HG02938 (cell line): ENCODE data around the gene TDRD3.

Experiments
- ATAC-seq: cut with Tn5 transposase; IDR thresholded peaks from one replicate; pipeline ENCODE4 v1.9.1; 2021; ENCODE audit warnings: mild to moderate bottlenecking, moderate library complexity; ENCODE audit not compliant: unreplicated experiment

The TDRD3 gene

GRCh38 chr13:60572003-60572798 lies 175.2 kb downstream of the TDRD3 start:
- ATAC-seq, result no peak

GRCh38 chr13:60572855-60573254 lies 175.8 kb downstream of the TDRD3 start:
- ATAC-seq, result no peak

GRCh38 chr13:60574735-60575134 lies 177.7 kb downstream of the TDRD3 start:
- no peak for ATAC-seq

- no peak for ATAC-seq
These were observed 178.1 kb downstream of the TDRD3 start for GRCh38 chr13:60575142-60575541.

GRCh38 chr13:60577761-60578160 lies 180.7 kb downstream of the TDRD3 start:
- no peak for ATAC-seq

- no peak for ATAC-seq
These were observed 186.3 kb downstream of the TDRD3 start for GRCh38 chr13:60583196-60583888.

- ATAC-seq, result no peak
These were observed 187.1 kb downstream of the TDRD3 start for GRCh38 chr13:60583911-60584753.

GRCh38 chr13:60584976-60585375 lies 188.0 kb downstream of the TDRD3 start:
- no peak for ATAC-seq

- no peak for ATAC-seq
These were observed 194.1 kb downstream of the TDRD3 start for GRCh38 chr13:60590800-60591747.

GRCh38 chr13:60603049-60603448 lies 206.0 kb downstream of the TDRD3 start:
- no peak for ATAC-seq

- no peak for ATAC-seq
These were observed 207.0 kb downstream of the TDRD3 start for GRCh38 chr13:60604058-60604457.

GRCh38 chr13:60608954-60609353 lies 211.9 kb downstream of the TDRD3 start:
- ATAC-seq, result no peak

GRCh38 chr13:60611523-60611922 lies 214.5 kb downstream of the TDRD3 start:
- no peak for ATAC-seq

GRCh38 chr13:60612593-60612992 lies 215.6 kb downstream of the TDRD3 start:
- no peak for ATAC-seq

GRCh38 chr13:60613080-60613479 lies 216.1 kb downstream of the TDRD3 start:
- ATAC-seq, result no peak

GRCh38 chr13:60617991-60618733 lies 221.1 kb downstream of the TDRD3 start:
- no peak for ATAC-seq

- ATAC-seq, result no peak
These were observed 222.4 kb downstream of the TDRD3 start for GRCh38 chr13:60619461-60619860.

GRCh38 chr13:60620611-60621395 lies 223.8 kb downstream of the TDRD3 start:
- ATAC-seq, result no peak

GRCh38 chr13:60623151-60623550 lies 226.1 kb downstream of the TDRD3 start:
- ATAC-seq, result no peak
